GM12892 (cell line): ENCODE results near the gene JAG1.

ENCODE experiments used
- POLR2A ChIP-seq: IDR thresholded peaks from 2 replicates; pipeline ENCODE4 v1.6.1; 2011; ENCODE audit warnings: low read depth, low read length, control low read depth
- TAF1 ChIP-seq: IDR thresholded peaks from 2 replicates; pipeline ENCODE4 v1.6.1; 2011; ENCODE audit warnings: low read depth, mild to moderate bottlenecking, control low read depth, low read length, borderline replicate concordance

GRCh38 chr20:10619427-10619826 is 54.4 kb downstream of the JAG1 start:
- TF ChIP-seq POLR2A (no peak), TAF1 (no peak)
